Measurements from ENCODE around the gene APBA2.

- no peak for TF ChIP-seq EZH2 (optimal IDR thresholded peaks at IDR 0.05; ENCODE audit: low read depth, low read length)
- no peak for TF ChIP-seq CTCF (IDR thresholded peaks at IDR 0.05; ENCODE audit: low read length)
Measured at GRCh38 chr15:29123991-29124390, 238.2 kb downstream of the APBA2 start.

Data from MM.1S (cell line).